ENCODE results near the gene ADIPOR2.

Gene ADIPOR2

DNA sequence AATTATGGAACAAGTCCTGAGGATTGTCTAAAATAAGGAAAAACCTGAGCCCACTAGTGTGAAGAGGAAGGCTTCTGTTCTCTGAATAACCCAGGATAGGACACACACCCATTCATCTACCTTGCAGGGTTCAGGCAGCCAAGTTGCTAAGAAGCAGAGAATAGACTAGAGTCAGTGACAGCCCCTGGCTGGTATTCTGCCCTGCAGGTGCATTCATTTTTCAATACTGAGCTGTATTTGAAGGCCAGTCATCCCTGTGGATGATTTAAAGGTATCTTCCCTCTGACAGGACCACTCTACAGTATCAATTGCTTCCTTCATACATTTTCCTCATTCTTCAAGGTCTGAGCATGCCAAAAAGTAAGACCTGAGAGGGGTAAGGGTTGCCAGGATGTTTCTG, 38.9 kb upstream of the ADIPOR2 start:
- peaks cover 10 to 29% of the 10 kb centered on the region in 2 donors for H3K4me1 ChIP-seq (ENCODE audit: control insufficient read depth in 1 of 2, insufficient read depth in 2 of 2, low read length in 2 of 2)
- no peaks in the 10 kb centered on the region for H3K9me3 ChIP-seq (ENCODE audit: control insufficient read depth in 1 of 2, low read length in 2 of 2)
- no peaks in the 10 kb centered on the region for H3K36me3 ChIP-seq (ENCODE audit: control insufficient read depth in 1 of 2, insufficient read depth in 2 of 2, low read length in 2 of 2)
- H3K27me3 ChIP-seq (ENCODE audit: low read depth, low read length) = no peaks in the 10 kb centered on the region
- H3K27ac ChIP-seq (ENCODE audit: low read length) = no peak overlapping the region
- no peak overlapping the region for H3K4me3 ChIP-seq (ENCODE audit: low read depth in 1 of 2, low read length in 2 of 2)

- no peaks in the 10 kb centered on the region for H3K9me3 ChIP-seq (ENCODE audit: control insufficient read depth in 1 of 2, low read length in 2 of 2)
- H3K4me1 ChIP-seq (ENCODE audit: control insufficient read depth in 1 of 2, insufficient read depth in 2 of 2, low read length in 2 of 2) = peaks cover 9 to 21% of the 10 kb centered on the region in 2 donors
- H3K27ac ChIP-seq (ENCODE audit: low read length) = no peak overlapping the region
- H3K27me3 ChIP-seq (ENCODE audit: low read depth, low read length) = no peaks in the 10 kb centered on the region
- H3K36me3 ChIP-seq (ENCODE audit: control insufficient read depth in 1 of 2, insufficient read depth in 2 of 2, low read length in 2 of 2) = no peaks in the 10 kb centered on the region
- H3K4me3 ChIP-seq (ENCODE audit: low read depth in 1 of 2, low read length in 2 of 2) = no peak overlapping the region
These were observed 35.6 kb upstream of the ADIPOR2 start for GRCh38 chr12:1655225-1655788.

- Histone ChIP-seq H3K27ac (ENCODE audit: low read length) (no peak overlapping the region), H3K36me3 (ENCODE audit: control insufficient read depth in 1 of 2, insufficient read depth in 2 of 2, low read length in 2 of 2) (no peaks in the 10 kb centered on the region), H3K4me3 (ENCODE audit: low read depth in 1 of 2, low read length in 2 of 2) (no peak overlapping the region), H3K4me1 (ENCODE audit: control insufficient read depth in 1 of 2, insufficient read depth in 2 of 2, low read length in 2 of 2) (peaks cover 0 to 11% of the 10 kb centered on the region in 2 donors), H3K9me3 (ENCODE audit: control insufficient read depth in 1 of 2, low read length in 2 of 2) (no peaks in the 10 kb centered on the region), H3K27me3 (ENCODE audit: low read depth, low read length) (no peaks in the 10 kb centered on the region)
These were observed 34.0 kb upstream of the ADIPOR2 start for GRCh38 chr12:1656902-1657301.

DNA sequence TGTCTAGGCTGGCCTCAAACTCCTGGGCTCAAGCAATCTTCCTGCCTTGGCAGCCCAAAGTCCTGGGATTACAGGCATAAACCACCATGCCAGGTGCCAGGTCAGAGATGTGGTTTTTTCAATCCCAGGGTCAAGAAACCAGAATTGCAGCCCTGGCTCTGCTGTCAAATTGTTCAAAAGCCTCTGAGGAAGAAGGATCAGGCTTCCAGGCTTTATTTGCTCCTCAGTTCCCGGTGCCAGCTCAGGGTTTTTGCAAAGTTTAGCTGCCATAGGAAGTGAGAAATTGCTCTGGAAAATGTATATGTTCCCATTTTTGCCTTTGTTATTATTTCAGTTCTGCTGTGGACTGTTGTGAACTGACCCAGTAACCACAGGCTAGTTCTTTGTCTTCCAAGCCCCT, 33.2 kb upstream of the ADIPOR2 start:
- no peaks in the 10 kb centered on the region for H3K27me3 ChIP-seq (ENCODE audit: low read depth, low read length)
- no peak overlapping the region for H3K4me3 ChIP-seq (ENCODE audit: low read depth in 1 of 2, low read length in 2 of 2)
- H3K27ac ChIP-seq (ENCODE audit: low read length) = no peak overlapping the region
- peaks cover 0 to 11% of the 10 kb centered on the region in 2 donors for H3K4me1 ChIP-seq (ENCODE audit: control insufficient read depth in 1 of 2, insufficient read depth in 2 of 2, low read length in 2 of 2)
- no peaks in the 10 kb centered on the region for H3K36me3 ChIP-seq (ENCODE audit: control insufficient read depth in 1 of 2, insufficient read depth in 2 of 2, low read length in 2 of 2)
- no peaks in the 10 kb centered on the region for H3K9me3 ChIP-seq (ENCODE audit: control insufficient read depth in 1 of 2, low read length in 2 of 2)

- Histone ChIP-seq H3K9me3 (ENCODE audit: control insufficient read depth in 1 of 2, low read length in 2 of 2) (no peaks in the 10 kb centered on the region), H3K4me1 (ENCODE audit: control insufficient read depth in 1 of 2, insufficient read depth in 2 of 2, low read length in 2 of 2) (peaks cover 0 to 11% of the 10 kb centered on the region in 2 donors), H3K27me3 (ENCODE audit: low read depth, low read length) (no peaks in the 10 kb centered on the region), H3K4me3 (ENCODE audit: low read depth in 1 of 2, low read length in 2 of 2) (peak overlapping the region in 1 of 2 donors; percentile 6), H3K27ac (ENCODE audit: low read length) (peak overlapping the region; percentile 92), H3K36me3 (ENCODE audit: control insufficient read depth in 1 of 2, insufficient read depth in 2 of 2, low read length in 2 of 2) (no peaks in the 10 kb centered on the region)
These were observed 30.3 kb upstream of the ADIPOR2 start for GRCh38 chr12:1660304-1661187.

DNA sequence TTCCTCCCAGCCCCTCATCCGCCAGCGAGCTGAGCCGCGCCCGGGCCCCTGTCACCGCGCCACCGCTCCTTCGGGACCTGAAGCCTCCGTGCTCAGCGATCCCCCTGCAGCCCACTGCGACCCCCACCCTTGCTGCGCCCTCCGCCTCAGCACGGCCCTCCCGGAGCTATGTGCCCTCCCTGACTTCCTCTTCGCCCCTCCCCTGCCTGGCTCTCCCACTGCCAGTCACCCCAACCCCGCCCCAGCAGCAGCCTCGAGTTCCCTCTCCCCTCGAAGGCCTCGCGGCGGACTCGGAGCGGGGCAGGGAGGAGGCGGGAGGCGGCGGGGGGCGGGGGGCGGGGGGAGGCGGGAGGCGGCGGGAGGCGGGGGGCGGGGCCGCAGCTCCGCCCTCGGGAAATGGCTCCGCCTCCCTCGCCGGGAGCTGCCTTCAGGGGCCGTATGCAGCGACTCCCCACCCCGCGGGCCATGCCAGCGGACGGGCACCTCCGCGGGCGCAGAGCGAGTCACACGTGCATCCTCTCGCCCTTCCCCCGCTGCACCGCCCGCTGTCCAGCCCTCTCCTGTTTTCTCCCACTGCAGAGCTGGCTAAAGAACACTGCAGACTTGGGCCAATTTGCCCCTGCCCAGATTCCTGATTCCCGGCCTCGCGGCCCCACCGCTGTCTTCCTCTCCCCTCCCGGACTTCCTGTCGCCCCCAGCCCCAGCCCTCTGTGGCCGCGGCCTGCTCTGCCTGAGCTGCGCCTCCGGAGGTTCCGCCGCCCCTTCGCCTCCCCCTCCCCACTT, 29.1 kb upstream of the ADIPOR2 start:
- peak overlapping the region; percentile 39 for H3K27ac ChIP-seq (ENCODE audit: low read length)
- H3K4me1 ChIP-seq (ENCODE audit: control insufficient read depth in 1 of 2, insufficient read depth in 2 of 2, low read length in 2 of 2) = peaks cover 0 to 11% of the 10 kb centered on the region in 2 donors
- H3K27me3 ChIP-seq (ENCODE audit: low read depth, low read length) = no peaks in the 10 kb centered on the region
- no peaks in the 10 kb centered on the region for H3K9me3 ChIP-seq (ENCODE audit: control insufficient read depth in 1 of 2, low read length in 2 of 2)
- H3K4me3 ChIP-seq (ENCODE audit: low read depth in 1 of 2, low read length in 2 of 2) = peak overlapping the region in 1 of 2 donors; percentile 60
- no peaks in the 10 kb centered on the region for H3K36me3 ChIP-seq (ENCODE audit: control insufficient read depth in 1 of 2, insufficient read depth in 2 of 2, low read length in 2 of 2)

DNA sequence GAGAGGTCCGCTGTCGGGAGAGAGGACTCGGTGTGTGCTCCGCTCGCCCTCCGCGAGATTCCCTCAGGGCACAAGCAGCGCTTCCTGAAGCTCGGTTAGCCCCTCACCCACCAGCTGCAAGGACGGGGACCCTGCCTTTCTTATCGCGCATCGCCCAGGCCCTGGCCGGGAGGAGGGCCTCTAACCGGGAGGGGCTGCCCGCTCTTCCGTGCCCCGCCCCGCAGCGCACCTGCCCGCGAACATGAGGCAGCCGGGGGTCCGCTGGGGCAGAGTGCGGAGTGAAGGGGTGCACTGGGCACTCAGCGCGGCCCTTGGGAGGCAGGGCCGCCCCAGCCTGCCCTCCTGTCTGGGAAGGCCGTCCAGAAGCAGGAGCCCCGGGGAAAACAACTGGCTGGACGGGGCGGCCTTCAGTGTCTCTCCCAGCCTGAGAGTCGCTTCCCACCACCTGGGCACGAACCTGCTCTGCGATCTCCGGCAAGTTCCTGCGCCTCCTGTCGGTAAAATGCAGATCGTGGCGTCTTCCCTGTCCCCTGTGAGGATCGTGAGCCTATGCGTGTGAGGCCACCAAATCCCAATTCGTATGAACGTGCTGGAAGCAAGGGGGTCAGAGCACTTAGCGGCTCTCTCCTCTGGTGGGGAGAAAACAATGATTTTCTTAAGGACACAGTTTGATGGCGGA, 28.0 kb upstream of the ADIPOR2 start:
- H3K4me3 ChIP-seq (ENCODE audit: low read depth in 1 of 2, low read length in 2 of 2) = no peak overlapping the region
- peaks cover 0 to 4% of the 10 kb centered on the region in 2 donors for H3K4me1 ChIP-seq (ENCODE audit: control insufficient read depth in 1 of 2, insufficient read depth in 2 of 2, low read length in 2 of 2)

GRCh38 chr12:1663440-1664132, 27.3 kb upstream of the ADIPOR2 start:
- H3K4me1 ChIP-seq (ENCODE audit: control insufficient read depth in 1 of 2, insufficient read depth in 2 of 2, low read length in 2 of 2) = peaks cover 0 to 4% of the 10 kb centered on the region in 2 donors
- no peaks in the 10 kb centered on the region for H3K9me3 ChIP-seq (ENCODE audit: control insufficient read depth in 1 of 2, low read length in 2 of 2)
- H3K4me3 ChIP-seq (ENCODE audit: low read depth in 1 of 2, low read length in 2 of 2) = no peak overlapping the region
- no peak overlapping the region for H3K27ac ChIP-seq (ENCODE audit: low read length)
- H3K27me3 ChIP-seq (ENCODE audit: low read depth, low read length) = no peaks in the 10 kb centered on the region
- no peaks in the 10 kb centered on the region for H3K36me3 ChIP-seq (ENCODE audit: control insufficient read depth in 1 of 2, insufficient read depth in 2 of 2, low read length in 2 of 2)

More for the DNA sequence above, 28.0 kb upstream of the ADIPOR2 start:
- H3K36me3 ChIP-seq (ENCODE audit: control insufficient read depth in 1 of 2, insufficient read depth in 2 of 2, low read length in 2 of 2) = no peaks in the 10 kb centered on the region
- no peak overlapping the region for H3K27ac ChIP-seq (ENCODE audit: low read length)
- no peaks in the 10 kb centered on the region for H3K9me3 ChIP-seq (ENCODE audit: control insufficient read depth in 1 of 2, low read length in 2 of 2)
- H3K27me3 ChIP-seq (ENCODE audit: low read depth, low read length) = no peaks in the 10 kb centered on the region

DNA sequence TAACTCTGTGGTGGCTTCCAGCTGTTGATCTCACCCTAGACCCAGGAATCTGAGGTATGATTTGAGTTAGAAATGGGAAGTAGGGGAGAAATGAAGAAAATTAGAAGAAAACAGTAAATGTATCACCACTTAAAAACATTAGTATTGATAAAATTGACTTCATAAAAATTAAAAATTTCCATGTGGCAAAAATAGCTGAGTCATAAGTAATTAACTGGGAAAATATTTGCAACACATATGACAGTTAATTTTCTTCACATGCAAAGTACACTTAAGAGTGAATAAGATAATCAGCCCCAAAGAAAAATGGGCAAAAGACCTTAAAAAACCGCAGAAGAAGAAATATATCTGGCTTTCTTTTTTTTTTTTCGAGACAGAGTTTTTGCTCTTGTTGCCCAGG, 25.5 kb upstream of the ADIPOR2 start:
- H3K27me3 ChIP-seq (ENCODE audit: low read depth, low read length) = no peaks in the 10 kb centered on the region
- H3K9me3 ChIP-seq (ENCODE audit: control insufficient read depth in 1 of 2, low read length in 2 of 2) = no peaks in the 10 kb centered on the region
- no peaks in the 10 kb centered on the region for H3K36me3 ChIP-seq (ENCODE audit: control insufficient read depth in 1 of 2, insufficient read depth in 2 of 2, low read length in 2 of 2)
- no peak overlapping the region for H3K4me3 ChIP-seq (ENCODE audit: low read depth in 1 of 2, low read length in 2 of 2)
- peaks cover 0 to 4% of the 10 kb centered on the region in 2 donors for H3K4me1 ChIP-seq (ENCODE audit: control insufficient read depth in 1 of 2, insufficient read depth in 2 of 2, low read length in 2 of 2)
- no peak overlapping the region for H3K27ac ChIP-seq (ENCODE audit: low read length)

- Histone ChIP-seq H3K27ac (ENCODE audit: low read length) (no peak overlapping the region), H3K9me3 (ENCODE audit: control insufficient read depth in 1 of 2, low read length in 2 of 2) (no peaks in the 10 kb centered on the region), H3K4me1 (ENCODE audit: control insufficient read depth in 1 of 2, insufficient read depth in 2 of 2, low read length in 2 of 2) (peaks cover 0 to 3% of the 10 kb centered on the region in 2 donors), H3K27me3 (ENCODE audit: low read depth, low read length) (no peaks in the 10 kb centered on the region), H3K36me3 (ENCODE audit: control insufficient read depth in 1 of 2, insufficient read depth in 2 of 2, low read length in 2 of 2) (no peaks in the 10 kb centered on the region), H3K4me3 (ENCODE audit: low read depth in 1 of 2, low read length in 2 of 2) (no peak overlapping the region)
These were observed 24.7 kb upstream of the ADIPOR2 start for GRCh38 chr12:1666215-1666614.

Measured in muscle layer of duodenum (tissue), 2 donors.